Psoas muscle (tissue), 8 donors: ENCODE results near the gene GLT6D1. TPM values are rescaled to one million over a fixed set of nuclear protein-coding genes. Genes with fewer than 3 reads are reported as not detected.

Source experiments
- ATAC-seq, 4 donors: fragments of 200-7000 bp; cut with Tn5 transposase; one replicate each; pipeline ENCODE4 v1.9.1; 2020; ENCODE audit warnings: moderate library complexity in 3 of 4, mild to moderate bottlenecking in 2 of 4
- DNase-seq, 2 donors: peaks; one replicate each; pipeline ENCODE4 v3.0.0-alpha.2; 2020
- H3K27ac ChIP-seq: fragments of 200-600 bp; one replicate; pipeline ENCODE4 v1.8.0; 2022
- H3K27me3 ChIP-seq, 3 donors: fragments of 200-600 bp in 1 of 3; one replicate each; pipeline versions ENCODE4 v1.6.1 to v1.8.0; 2013 to 2022; ENCODE audit warnings: low read length in 2 of 3, mild to moderate bottlenecking in 2 of 3, moderate library complexity in 1 of 3; ENCODE audit not compliant: insufficient read depth in 3 of 3
- H3K36me3 ChIP-seq, 2 donors: fragments of 200-600 bp in 1 of 2; one replicate each; pipeline versions ENCODE4 v1.6.1 to v1.8.0; 2013 to 2022; ENCODE audit warnings: low read depth in 1 of 2, mild to moderate bottlenecking in 1 of 2, moderate library complexity in 1 of 2; ENCODE audit not compliant: insufficient read depth in 1 of 2
- H3K4me1 ChIP-seq: fragments of 200-600 bp; one replicate; pipeline ENCODE4 v1.8.0; 2022
- H3K4me3 ChIP-seq: fragments of 200-600 bp; one replicate; pipeline ENCODE4 v1.8.0; 2022; ENCODE audit warnings: mild to moderate bottlenecking
- H3K9me3 ChIP-seq: fragments of 200-600 bp; one replicate; pipeline ENCODE4 v1.8.0; 2022
- CTCF ChIP-seq: fragments of 200-600 bp; IDR thresholded peaks from one replicate; pipeline ENCODE4 v1.8.0; 2022; ENCODE audit warnings: antibody characterized with exemption
- WGBS, 3 donors: extraction: QIAGEN DNeasy Blood & Tissue Kit; methylation state at CpG; one replicate each; pipeline versions ENCODE4 v1.1.6 to v1.1.7; 2013; 5-methylcytosine and 5-hydroxymethylcytosine counted together
- intact Hi-C, 2 donors: fragments of 100-400 bp; cut with DNase I; formaldehyde crosslinking; loops; one replicate each; pipeline versions ENCODE4 v1.11.0 to v1.14.2; 2022
- polyA plus RNA-seq, 3 donors: library from polyadenylated mRNA; stranded (reverse); fragments of 200-250 nt; gene quantifications; one replicate each; pipeline ENCODE4 v1.2.3, GENCODE V29; 2013
- total RNA-seq, 4 donors: library from RNA; stranded (reverse); fragmentation: NEBNext Ultra II Directional in 2 of 4; extraction: Animal tissue kit (Norgen Biotek cat#: 25700) in 2 of 4; gene quantifications; one replicate each; pipeline versions ENCODE4 v1.2.1 to v1.2.4, GENCODE V29; 2021 to 2023
- donor health status: healthy with polysubstance abuse.
- donor health status: DM: no; HTN: no; CAD: no; lungs with moderate emphysema.
- donor health status: Bipolar disorder and iron deficiency.
- donor health status: healthy.
- donor health status: DM: yes; HTN: yes; CAD: no.
- donor health status: DM: no; HTN: no; CAD: no.
- donor health status: DM: no; HTN: no; CAD: no.
- donor health status: DM: yes; HTN: yes; CAD: no.

The GLT6D1 gene
- total and polyA plus RNA-seq, 7 donors: not detected

GRCh38 chr9:135660407-135660806 is 21.1 kb upstream of the GLT6D1 start:
- 93 to 95% (median 94%) methylated on average over 22 of the region's 22 CpGs for WGBS, 3 donors
- Histone ChIP-seq H3K4me1 (no peaks in the 10 kb centered on the region), H3K9me3 (no peaks in the 10 kb centered on the region), H3K27me3 (peaks cover 0 to 29% (median 5%) of the 10 kb centered on the region in 3 donors), H3K27ac (no peak overlapping the region), H3K36me3 (no peaks in the 10 kb centered on the region), H3K4me3 (no peak overlapping the region)
- no peak for TF ChIP-seq CTCF
- ATAC-seq (no peak), DNase-seq (no peak)
- intact Hi-C loops: no loop called here

GRCh38 chr9:135659252-135659651 is 19.9 kb upstream of the GLT6D1 start:
- WGBS, 3 donors: 87 to 90% (median 89%) methylated on average over 13 of the region's 13 CpGs
- H3K36me3 ChIP-seq: no peaks in the 10 kb centered on the region
- H3K27ac ChIP-seq: no peak overlapping the region
- peaks cover 0 to 32% (median 5%) of the 10 kb centered on the region in 3 donors for H3K27me3 ChIP-seq
- TF ChIP-seq CTCF: no peak
- H3K4me1 ChIP-seq: no peaks in the 10 kb centered on the region
- H3K9me3 ChIP-seq: no peaks in the 10 kb centered on the region
- no peak overlapping the region for H3K4me3 ChIP-seq
- intact Hi-C loops: no loop called here
- DNase-seq: no peak
- no peak for ATAC-seq

GRCh38 chr9:135657416-135657815 is 18.1 kb upstream of the GLT6D1 start:
- TF ChIP-seq CTCF: no peak
- Histone ChIP-seq H3K27ac (no peak overlapping the region), H3K4me3 (no peak overlapping the region), H3K27me3 (peaks cover 0 to 23% (median 5%) of the 10 kb centered on the region in 3 donors), H3K36me3 (no peaks in the 10 kb centered on the region), H3K4me1 (no peaks in the 10 kb centered on the region), H3K9me3 (no peaks in the 10 kb centered on the region)
- intact Hi-C loops: no loop called here
- ATAC-seq (no peak), DNase-seq (no peak)
- 81 to 84% (median 84%) methylated on average over 15 of the region's 15 CpGs for WGBS, 3 donors

- H3K4me1 ChIP-seq: no peaks in the 10 kb centered on the region
- TF ChIP-seq CTCF: no peak
- peaks cover 0 to 16% (median 5%) of the 10 kb centered on the region in 3 donors for H3K27me3 ChIP-seq
- 54 to 65% (median 56%) methylated on average over 8 of the region's 8 CpGs for WGBS, 3 donors
- H3K9me3 ChIP-seq: no peaks in the 10 kb centered on the region
- DNase-seq (no peak), ATAC-seq (no peak)
- no peak overlapping the region for H3K4me3 ChIP-seq
- no peak overlapping the region for H3K27ac ChIP-seq
- no peaks in the 10 kb centered on the region for H3K36me3 ChIP-seq
- intact Hi-C loops: no loop called here
These were observed 16.0 kb upstream of the GLT6D1 start for GRCh38 chr9:135655317-135655716.

- ATAC-seq: no peak
- WGBS, 3 donors: 92 to 94% (median 93%) methylated on average over 17 of the region's 17 CpGs
- intact Hi-C loops: no loop called here
- Histone ChIP-seq H3K27ac (no peak overlapping the region), H3K27me3 (peaks cover 2 to 10% (median 3%) of the 10 kb centered on the region in 3 donors), H3K4me1 (no peaks in the 10 kb centered on the region), H3K9me3 (peaks cover 15% of the 10 kb centered on the region), H3K36me3 (no peaks in the 10 kb centered on the region), H3K4me3 (no peak overlapping the region)
- TF ChIP-seq CTCF: no peak
- DNase-seq: no peak
These were observed 11.1 kb upstream of the GLT6D1 start for GRCh38 chr9:135650408-135650807.
